GM23338 (cell line): ENCODE data around the gene KAT6B.

Source experiments
- CREB1 ChIP-seq: fragments of 250-450 bp; sonication (Bioruptor Pico); IDR thresholded peaks from 2 replicates; pipeline ENCODE4 v1.5.0; 2020; ENCODE audit warnings: low read depth, mild to moderate bottlenecking, moderate library complexity
- CTCF ChIP-seq, 2 experiments: fragments of 200-600 bp in 1 of 2; sonication (generic) in 1 of 2; conservative IDR thresholded peaks; 2 replicates each; pipeline versions ENCODE4 v1.5.1 to v1.6.1; 2016 to 2017; ENCODE audit warnings: antibody characterized with exemption in 2 of 2, low read depth in 2 of 2, mild to moderate bottlenecking in 2 of 2, moderate library complexity in 1 of 2
- EZH2 ChIP-seq: fragments of 200-600 bp; sonication (generic); IDR thresholded peaks from one replicate; pipeline ENCODE4 v1.8.0; 2017; ENCODE audit warnings: antibody characterized with exemption, mild to moderate bottlenecking, low read depth; ENCODE audit not compliant: unreplicated experiment
- POLR2AphosphoS5 ChIP-seq: IDR thresholded peaks from 2 replicates; pipeline ENCODE4 v1.6.1; 2016; ENCODE audit warnings: antibody characterized with exemption, low read depth

DNA sequence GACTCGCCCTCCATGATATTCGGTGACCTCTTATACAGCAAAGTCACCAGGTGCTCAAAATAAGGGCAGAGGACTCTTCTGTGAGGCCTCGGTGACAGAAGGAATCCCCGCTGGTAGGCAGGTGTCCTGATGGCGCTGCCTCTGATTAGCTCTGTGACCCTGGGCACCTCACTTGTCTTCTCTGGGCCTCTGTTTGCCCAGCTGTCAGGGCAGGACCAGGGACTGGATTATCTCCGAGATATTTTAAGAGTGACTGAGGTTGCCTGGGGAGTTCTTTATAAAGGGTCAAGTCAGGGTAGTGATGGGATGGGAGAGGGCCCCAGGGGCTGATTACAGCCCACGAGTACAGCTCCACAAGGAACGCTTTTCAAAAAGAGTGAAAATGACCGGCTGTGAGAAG lies 214.2 kb downstream of the KAT6B start:
- TF ChIP-seq CTCF (conservative IDR thresholded peaks at IDR 0.05; ENCODE audit: low read depth in 2 of 2): no peak
- no peak for TF ChIP-seq EZH2
- TF ChIP-seq CREB1 (CRISPR knock-in tag): no peak
- TF ChIP-seq POLR2AphosphoS5: no peak
